ENCODE measurements around the gene ZBTB21. TPM values are rescaled to one million over a fixed set of nuclear protein-coding genes. Genes with fewer than 3 reads are reported as not detected.

The ZBTB21 gene
- total and polyA plus RNA-seq, 9 of the 15 experiments (the other 6 are each of a cell fraction or from before 2014, with no cell fraction given) = 2.2 to 15.2 (median 8.7) TPM

- TF ChIP-seq FOXP4 (CRISPR knock-in tag; IDR thresholded peaks at IDR 0.05; ENCODE audit: borderline replicate concordance) (no peak; the same call in 1 of the 2 replicates), ETS2 (tag; IDR thresholded peaks at IDR 0.05; ENCODE audit: borderline replicate concordance, poor library complexity, severe bottlenecking) (no peak), ZNF695 (CRISPR knock-in tag; IDR thresholded peaks at IDR 0.05) (no peak), BRD4 (IDR thresholded peaks at IDR 0.05) (no peak), TCF15 (CRISPR knock-in tag; IDR thresholded peaks at IDR 0.05) (no peak), GATAD2A (IDR thresholded peaks at IDR 0.05) (no peak), E2F3 (CRISPR knock-in tag; IDR thresholded peaks at IDR 0.05) (peak; percentile 67; the same call in 1 of the 2 replicates), GMEB1 (CRISPR knock-in tag; IDR thresholded peaks at IDR 0.05) (peak; percentile 75; the same call in 1 of the 2 replicates), ZNF217 (CRISPR knock-in tag; IDR thresholded peaks at IDR 0.05) (no peak), JUN (IDR thresholded peaks at IDR 0.05; ENCODE audit: borderline replicate concordance, low read depth, low read length) (no peak), JUN (CRISPR knock-in tag; IDR thresholded peaks at IDR 0.05; ENCODE audit: borderline replicate concordance) (no peak), CHCHD3 (CRISPR knock-in tag; IDR thresholded peaks at IDR 0.05) (no peak), ZNF512 (tag; IDR thresholded peaks at IDR 0.05) (no peak), CBFA2T2 (conservative IDR thresholded peaks at IDR 0.05) (no peak), C11orf30 (IDR thresholded peaks at IDR 0.05; ENCODE audit: low read depth) (no peak), RAD51 (IDR thresholded peaks at IDR 0.05; ENCODE audit: borderline replicate concordance, low read depth) (no peak), DPF2 (IDR thresholded peaks at IDR 0.05) (peak; percentile 69; the same call in 1 of the 2 replicates), POLR2A (conservative IDR thresholded peaks at IDR 0.05) (no peak; the same call in 1 of the 2 replicates), MCM5 (IDR thresholded peaks at IDR 0.05; ENCODE audit: low read depth) (no peak), ZFP30 (CRISPR knock-in tag; IDR thresholded peaks at IDR 0.05; ENCODE audit: borderline replicate concordance) (no peak), MAFF (IDR thresholded peaks at IDR 0.05; ENCODE audit: low read length) (no peak), MTA3 (IDR thresholded peaks at IDR 0.05; ENCODE audit: borderline replicate concordance) (peak; percentile 73; the same call in 1 of the 2 replicates), RBM39 (optimal IDR thresholded peaks at IDR 0.05; ENCODE audit: low read depth, low read length) (no peak), MTA1 (IDR thresholded peaks at IDR 0.05; ENCODE audit: borderline replicate concordance) (no peak), SLC30A9 (CRISPR knock-in tag; IDR thresholded peaks at IDR 0.05) (no peak), ZNF347 (CRISPR knock-in tag; IDR thresholded peaks at IDR 0.05; ENCODE audit: low read depth) (no peak)
Measured at GRCh38 chr21:41953831-41954653, 56.1 kb downstream of the ZBTB21 start, which contains the start of gene C2CD2 (continued).

Measured in K562 (cell line).